WTC11 (cell line): ENCODE results near the gene TIPARP. TPM values are rescaled to one million over a fixed set of nuclear protein-coding genes. Genes with fewer than 3 reads are reported as not detected.

Experiments used
- ATAC-seq: fragments of 200-7000 bp; cut with Tn5 transposase; 2 replicates; pipeline ENCODE4 v1.10.0; 2021; ENCODE audit warnings: mild to moderate bottlenecking, moderate library complexity
- CTCF ChIA-PET: fragments of 300-600 bp; sonication (Branson Sonifier 250); formaldehyde crosslinking; loops from one replicate; lab custom pipeline; 2021; ENCODE audit warnings: antibody characterized with exemption; lab: Charles Lee
- POLR2A ChIA-PET: fragments of 350-600 bp; sonication (Branson Sonifier 250); formaldehyde crosslinking; loops from one replicate; lab custom pipeline; 2021; ENCODE audit warnings: antibody characterized with exemption; lab: Charles Lee
- DNase-seq: peaks from one replicate; pipeline ENCODE4 v3.0.0; 2021; ENCODE audit warnings: low spot score
- H3K27ac Mint-ChIP-seq: 2 replicates; pipeline ENCODE4 v1.8.0; 2021; ENCODE audit warnings: mixed read lengths
- H3K27me3 Mint-ChIP-seq: 2 replicates; pipeline ENCODE4 v1.8.0; 2021; ENCODE audit warnings: low read depth, mild to moderate bottlenecking, moderate library complexity, mixed read lengths
- H3K36me3 Mint-ChIP-seq: 2 replicates; pipeline ENCODE4 v1.8.0; 2021; ENCODE audit warnings: mixed read lengths
- H3K4me1 Mint-ChIP-seq: 2 replicates; pipeline ENCODE4 v1.8.0; 2022; ENCODE audit warnings: mixed read lengths
- H3K4me3 Mint-ChIP-seq: 2 replicates; pipeline ENCODE4 v1.8.0; 2021; ENCODE audit warnings: mild to moderate bottlenecking, moderate library complexity, mixed read lengths
- H3K9me3 Mint-ChIP-seq: 2 replicates; pipeline ENCODE4 v1.8.0; 2021; ENCODE audit warnings: mixed read lengths
- ATF1 ChIP-seq: sonication (generic); formaldehyde crosslinking; IDR thresholded peaks from 2 replicates; pipeline ENCODE4 v1.8.1; 2023; ENCODE audit warnings: mild to moderate bottlenecking, moderate library complexity, missing genetic modification reagents
- CREB1 ChIP-seq: sonication (generic); formaldehyde crosslinking; IDR thresholded peaks from 2 replicates; pipeline ENCODE4 v1.8.0; 2023; ENCODE audit warnings: mild to moderate bottlenecking, missing genetic modification reagents
- CREM ChIP-seq: sonication (generic); formaldehyde crosslinking; IDR thresholded peaks from 2 replicates; pipeline ENCODE4 v1.8.1; 2022; ENCODE audit warnings: mild to moderate bottlenecking, missing genetic modification reagents, moderate library complexity
- FOXJ3 ChIP-seq: sonication (generic); formaldehyde crosslinking; IDR thresholded peaks from 2 replicates; pipeline ENCODE4 v1.9.0; 2021; ENCODE audit warnings: missing genetic modification reagents, mild to moderate bottlenecking, borderline replicate concordance
- FOXP1 ChIP-seq: sonication (generic); formaldehyde crosslinking; IDR thresholded peaks from 2 replicates; pipeline ENCODE4 v1.8.0; 2022; ENCODE audit warnings: missing genetic modification reagents, mild to moderate bottlenecking, moderate library complexity, borderline replicate concordance
- GRHL2 ChIP-seq: fragments of 250-450 bp; sonication (Bioruptor Pico); IDR thresholded peaks from 2 replicates; pipeline ENCODE4 v1.8.0; 2022; ENCODE audit warnings: mild to moderate bottlenecking, moderate library complexity; ENCODE audit not compliant: insufficient replicate concordance, severe bottlenecking
- IRF2 ChIP-seq: sonication (generic); formaldehyde crosslinking; IDR thresholded peaks from 2 replicates; pipeline ENCODE4 v1.8.0; 2022; ENCODE audit warnings: low read depth, missing genetic modification reagents, borderline replicate concordance
- KAT7 ChIP-seq: sonication (generic); formaldehyde crosslinking; IDR thresholded peaks from 2 replicates; pipeline ENCODE4 v1.8.1; 2023; ENCODE audit warnings: missing genetic modification reagents, mild to moderate bottlenecking, borderline replicate concordance
- NFATC4 ChIP-seq: fragments of 250-450 bp; sonication (Bioruptor Pico); IDR thresholded peaks from 2 replicates; pipeline ENCODE4 v1.9.0; 2021; ENCODE audit warnings: mild to moderate bottlenecking
- SMAD3 ChIP-seq: sonication (generic); formaldehyde crosslinking; IDR thresholded peaks from 2 replicates; pipeline ENCODE4 v1.8.0; 2022; ENCODE audit warnings: missing genetic modification reagents, mild to moderate bottlenecking, borderline replicate concordance
- SOX15 ChIP-seq: fragments of 250-450 bp; sonication (Bioruptor Pico); IDR thresholded peaks from 2 replicates; pipeline ENCODE4 v1.9.0; 2021; ENCODE audit warnings: mild to moderate bottlenecking
- SP1 ChIP-seq: sonication (generic); formaldehyde crosslinking; conservative IDR thresholded peaks from 2 replicates; pipeline ENCODE4 v1.8.1; 2022; ENCODE audit warnings: missing genetic modification reagents
- TEAD4 ChIP-seq: sonication (generic); formaldehyde crosslinking; IDR thresholded peaks from 2 replicates; pipeline ENCODE4 v1.8.0; 2022; ENCODE audit warnings: mild to moderate bottlenecking, missing genetic modification reagents
- total RNA-seq: library from RNA; stranded (reverse); gene quantifications from 3 replicates; pipeline ENCODE4 v1.2.3, GENCODE V29; 2021
- TF ChIP-seq, protein P1 (sequence below): sonication (generic); formaldehyde crosslinking; IDR thresholded peaks from 2 replicates; pipeline ENCODE4 v1.8.0; 2022; ENCODE audit warnings: mild to moderate bottlenecking, missing genetic modification reagents
- TF ChIP-seq, protein P2 (sequence below): sonication (generic); formaldehyde crosslinking; IDR thresholded peaks from 2 replicates; pipeline ENCODE4 v1.8.1; 2022; ENCODE audit warnings: missing genetic modification reagents, borderline replicate concordance
- TF ChIP-seq, protein P3 (sequence below): sonication (generic); formaldehyde crosslinking; IDR thresholded peaks from 2 replicates; pipeline ENCODE4 v1.8.1; 2022; ENCODE audit warnings: low read depth, missing genetic modification reagents, borderline replicate concordance
- TF ChIP-seq, protein P4 (sequence below): sonication (generic); formaldehyde crosslinking; IDR thresholded peaks from 2 replicates; pipeline ENCODE4 v1.8.0; 2022; ENCODE audit warnings: mild to moderate bottlenecking, missing genetic modification reagents
- TF ChIP-seq, protein P5 (sequence below): fragments of 250-450 bp; sonication (Bioruptor Pico); conservative IDR thresholded peaks from 2 replicates; pipeline ENCODE4 v1.9.0; 2021; ENCODE audit warnings: mild to moderate bottlenecking
- TF ChIP-seq, protein P6 (sequence below): sonication (generic); formaldehyde crosslinking; IDR thresholded peaks from 2 replicates; pipeline ENCODE4 v1.8.0; 2022; ENCODE audit warnings: mild to moderate bottlenecking, missing genetic modification reagents

The TIPARP gene
- total RNA-seq, 1 experiment from 2014 or later, result 5.6 TPM

DNA sequence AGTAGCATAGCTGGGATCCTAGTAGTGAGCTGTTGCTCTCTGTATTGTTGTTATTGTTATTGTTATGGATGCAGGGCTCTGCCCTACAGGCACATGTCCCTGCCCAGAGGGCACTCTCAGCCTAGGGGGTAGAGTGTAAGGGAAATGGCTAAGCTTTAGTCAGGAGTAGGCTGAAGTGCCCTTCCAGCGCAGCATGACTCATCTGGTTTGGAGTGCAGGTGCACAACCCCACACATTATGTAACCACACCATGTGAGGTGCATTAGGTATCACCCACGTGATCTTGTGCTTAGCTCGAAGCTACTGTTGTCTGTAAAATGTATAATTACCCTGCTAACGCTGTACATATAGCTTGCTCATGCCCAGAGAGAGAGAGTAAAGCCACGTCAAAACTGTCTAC lies 48.3 kb upstream of the TIPARP start:
- H3K27me3 Mint-ChIP-seq, result no peaks in the 10 kb centered on the region
- H3K36me3 Mint-ChIP-seq, result no peaks in the 10 kb centered on the region
- H3K9me3 Mint-ChIP-seq, result no peaks in the 10 kb centered on the region
- CTCF ChIA-PET, result no interaction called here
- peaks cover 30% of the 10 kb centered on the region for H3K4me1 Mint-ChIP-seq
- DNase-seq (no peak), ATAC-seq (no peak)
- POLR2A ChIA-PET, result interaction anchor here (0.6 kb wide), 1 partner anchor 427 kb away, joined by 3 read pairs; no protein-coding TSS in a partner anchor
- no peak overlapping the region for H3K4me3 Mint-ChIP-seq
- no peak overlapping the region for H3K27ac Mint-ChIP-seq
- TF ChIP-seq CREM (CRISPR knock-in tag), result no peak
- no peak for TF ChIP-seq FOXP1 (CRISPR knock-in tag)
- TF ChIP-seq, protein P1, sequence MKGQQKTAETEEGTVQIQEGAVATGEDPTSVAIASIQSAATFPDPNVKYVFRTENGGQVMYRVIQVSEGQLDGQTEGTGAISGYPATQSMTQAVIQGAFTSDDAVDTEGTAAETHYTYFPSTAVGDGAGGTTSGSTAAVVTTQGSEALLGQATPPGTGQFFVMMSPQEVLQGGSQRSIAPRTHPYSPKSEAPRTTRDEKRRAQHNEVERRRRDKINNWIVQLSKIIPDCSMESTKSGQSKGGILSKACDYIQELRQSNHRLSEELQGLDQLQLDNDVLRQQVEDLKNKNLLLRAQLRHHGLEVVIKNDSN, result no peak
- TF ChIP-seq TEAD4 (CRISPR knock-in tag), result no peak
- TF ChIP-seq CREB1, result no peak
- no peak for TF ChIP-seq NFATC4 (CRISPR knock-in tag)
- TF ChIP-seq ATF1, result no peak
- no peak for TF ChIP-seq SOX15 (CRISPR knock-in tag)
- TF ChIP-seq SMAD3 (CRISPR knock-in tag), result no peak
- no peak for TF ChIP-seq SP1 (CRISPR knock-in tag)
- TF ChIP-seq, protein P2, sequence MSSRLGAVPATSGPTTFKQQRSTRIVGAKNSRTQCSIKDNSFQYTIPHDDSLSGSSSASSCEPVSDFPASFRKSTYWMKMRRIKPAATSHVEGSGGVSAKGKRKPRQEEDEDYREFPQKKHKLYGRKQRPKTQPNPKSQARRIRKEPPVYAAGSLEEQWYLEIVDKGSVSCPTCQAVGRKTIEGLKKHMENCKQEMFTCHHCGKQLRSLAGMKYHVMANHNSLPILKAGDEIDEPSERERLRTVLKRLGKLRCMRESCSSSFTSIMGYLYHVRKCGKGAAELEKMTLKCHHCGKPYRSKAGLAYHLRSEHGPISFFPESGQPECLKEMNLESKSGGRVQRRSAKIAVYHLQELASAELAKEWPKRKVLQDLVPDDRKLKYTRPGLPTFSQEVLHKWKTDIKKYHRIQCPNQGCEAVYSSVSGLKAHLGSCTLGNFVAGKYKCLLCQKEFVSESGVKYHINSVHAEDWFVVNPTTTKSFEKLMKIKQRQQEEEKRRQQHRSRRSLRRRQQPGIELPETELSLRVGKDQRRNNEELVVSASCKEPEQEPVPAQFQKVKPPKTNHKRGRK (CRISPR knock-in tag), result no peak
- TF ChIP-seq, protein P3, sequence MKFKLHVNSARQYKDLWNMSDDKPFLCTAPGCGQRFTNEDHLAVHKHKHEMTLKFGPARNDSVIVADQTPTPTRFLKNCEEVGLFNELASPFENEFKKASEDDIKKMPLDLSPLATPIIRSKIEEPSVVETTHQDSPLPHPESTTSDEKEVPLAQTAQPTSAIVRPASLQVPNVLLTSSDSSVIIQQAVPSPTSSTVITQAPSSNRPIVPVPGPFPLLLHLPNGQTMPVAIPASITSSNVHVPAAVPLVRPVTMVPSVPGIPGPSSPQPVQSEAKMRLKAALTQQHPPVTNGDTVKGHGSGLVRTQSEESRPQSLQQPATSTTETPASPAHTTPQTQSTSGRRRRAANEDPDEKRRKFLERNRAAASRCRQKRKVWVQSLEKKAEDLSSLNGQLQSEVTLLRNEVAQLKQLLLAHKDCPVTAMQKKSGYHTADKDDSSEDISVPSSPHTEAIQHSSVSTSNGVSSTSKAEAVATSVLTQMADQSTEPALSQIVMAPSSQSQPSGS (CRISPR knock-in tag), result no peak
- TF ChIP-seq, protein P4, sequence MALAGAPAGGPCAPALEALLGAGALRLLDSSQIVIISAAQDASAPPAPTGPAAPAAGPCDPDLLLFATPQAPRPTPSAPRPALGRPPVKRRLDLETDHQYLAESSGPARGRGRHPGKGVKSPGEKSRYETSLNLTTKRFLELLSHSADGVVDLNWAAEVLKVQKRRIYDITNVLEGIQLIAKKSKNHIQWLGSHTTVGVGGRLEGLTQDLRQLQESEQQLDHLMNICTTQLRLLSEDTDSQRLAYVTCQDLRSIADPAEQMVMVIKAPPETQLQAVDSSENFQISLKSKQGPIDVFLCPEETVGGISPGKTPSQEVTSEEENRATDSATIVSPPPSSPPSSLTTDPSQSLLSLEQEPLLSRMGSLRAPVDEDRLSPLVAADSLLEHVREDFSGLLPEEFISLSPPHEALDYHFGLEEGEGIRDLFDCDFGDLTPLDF (CRISPR knock-in tag), result no peak
- TF ChIP-seq KAT7 (CRISPR knock-in tag), result no peak
- TF ChIP-seq IRF2 (CRISPR knock-in tag), result no peak
- TF ChIP-seq, protein P5, sequence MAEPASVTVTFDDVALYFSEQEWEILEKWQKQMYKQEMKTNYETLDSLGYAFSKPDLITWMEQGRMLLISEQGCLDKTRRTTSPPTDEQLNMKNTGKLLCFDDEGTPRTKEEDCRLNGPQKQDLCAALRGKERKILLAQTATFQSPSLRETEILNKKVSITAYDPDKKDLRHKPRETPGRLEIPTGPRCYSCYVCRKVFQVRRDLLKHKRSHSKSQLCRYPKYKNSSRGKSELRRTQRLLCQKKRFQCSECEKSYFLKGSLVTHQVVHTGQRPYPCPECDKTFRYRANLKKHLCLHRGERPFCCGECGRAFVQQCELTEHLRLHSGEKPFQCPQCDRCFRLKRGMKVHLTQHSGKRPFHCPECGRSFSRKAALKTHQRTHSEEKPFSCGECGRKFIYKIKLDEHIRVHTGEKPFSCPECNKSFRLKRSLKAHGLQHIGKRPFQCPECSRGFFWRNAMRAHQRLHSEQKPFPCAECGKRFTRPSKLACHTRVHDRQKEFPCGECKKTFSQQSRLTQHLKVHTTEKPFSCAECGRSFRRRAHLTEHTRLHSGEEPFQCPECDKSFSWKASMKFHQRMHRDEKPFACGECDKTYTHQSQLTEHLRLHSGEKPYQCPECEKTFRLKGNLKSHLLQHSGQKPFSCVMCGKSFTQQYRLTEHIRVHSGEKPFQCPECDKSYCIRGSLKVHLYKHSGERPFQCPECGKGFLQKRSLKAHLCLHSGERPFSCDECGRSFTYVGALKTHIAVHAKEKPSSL, result no peak
- no peak for TF ChIP-seq FOXJ3 (CRISPR knock-in tag)
- TF ChIP-seq GRHL2, result no peak
- TF ChIP-seq, protein P6, sequence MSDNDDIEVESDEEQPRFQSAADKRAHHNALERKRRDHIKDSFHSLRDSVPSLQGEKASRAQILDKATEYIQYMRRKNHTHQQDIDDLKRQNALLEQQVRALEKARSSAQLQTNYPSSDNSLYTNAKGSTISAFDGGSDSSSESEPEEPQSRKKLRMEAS (CRISPR knock-in tag), result no peak
